Fibroblast of gingiva (primary cell): ENCODE measurements around the gene JUN.
A peak's percentile ranks its signal among the peaks of the same experiment; 100 is the strongest.

Experiments used
- DNase-seq: peaks from one replicate; pipeline ENCODE4 v3.0.0-alpha.2; 2011; ENCODE audit warnings: low read depth

The JUN gene

GRCh38 chr1:58783993-58784757, at the start of gene JUN:
Gene JUN (minus strand): TSS chr1:58784047. CDS start chr1:58783070, 977 bp downstream.
- DNase-seq: peak; percentile 100

- DNase-seq: no peak
Measured at GRCh38 chr1:58833166-58833565, 49.3 kb upstream of the JUN start.

GRCh38 chr1:58830291-58830690, 46.4 kb upstream of the JUN start:
- DNase-seq: no peak

DNA sequence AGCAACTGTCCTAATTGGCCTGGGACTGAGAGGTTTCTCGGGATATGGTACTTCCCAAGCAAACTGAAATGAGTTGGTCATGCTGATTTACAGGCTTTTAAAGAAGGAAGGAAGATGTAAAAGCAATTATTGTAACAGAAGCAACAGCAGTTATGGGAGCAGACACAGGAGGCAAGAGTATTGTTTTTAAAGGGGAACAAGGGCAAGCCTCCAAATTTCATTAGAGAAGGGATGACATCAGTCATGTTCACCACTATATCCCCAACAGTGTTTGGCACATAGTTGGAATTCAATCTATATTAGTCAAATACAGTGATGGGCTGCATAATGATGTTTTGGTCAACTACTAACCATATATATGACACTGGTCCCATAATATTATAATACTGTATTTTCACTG, 46.0 kb upstream of the JUN start:
- DNase-seq: no peak

DNA sequence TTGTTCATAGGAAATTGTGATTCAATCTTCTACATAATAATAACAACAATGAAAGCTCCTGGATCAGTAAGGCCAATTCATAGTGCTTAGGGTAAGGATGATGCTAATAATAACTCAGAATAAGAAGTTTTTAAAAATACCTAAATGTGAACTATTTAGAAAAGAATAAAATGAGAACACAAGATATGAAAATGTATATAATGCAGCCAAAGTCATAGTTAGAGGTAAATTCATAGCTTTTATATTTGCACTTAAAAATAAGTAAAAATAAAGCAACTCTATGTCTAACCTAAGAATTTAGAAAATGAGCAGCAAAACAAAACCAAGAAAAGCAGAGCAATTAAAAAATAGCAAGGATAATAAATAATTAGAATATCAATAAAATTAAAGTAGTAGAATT, 43.5 kb upstream of the JUN start:
- DNase-seq: no peak

GRCh38 chr1:58824753-58825389, 41.0 kb upstream of the JUN start:
- no peak for DNase-seq

GRCh38 chr1:58823481-58824010, 39.7 kb upstream of the JUN start:
- no peak for DNase-seq

- DNase-seq: no peak
Measured at GRCh38 chr1:58821309-58821708, 37.5 kb upstream of the JUN start.

DNA sequence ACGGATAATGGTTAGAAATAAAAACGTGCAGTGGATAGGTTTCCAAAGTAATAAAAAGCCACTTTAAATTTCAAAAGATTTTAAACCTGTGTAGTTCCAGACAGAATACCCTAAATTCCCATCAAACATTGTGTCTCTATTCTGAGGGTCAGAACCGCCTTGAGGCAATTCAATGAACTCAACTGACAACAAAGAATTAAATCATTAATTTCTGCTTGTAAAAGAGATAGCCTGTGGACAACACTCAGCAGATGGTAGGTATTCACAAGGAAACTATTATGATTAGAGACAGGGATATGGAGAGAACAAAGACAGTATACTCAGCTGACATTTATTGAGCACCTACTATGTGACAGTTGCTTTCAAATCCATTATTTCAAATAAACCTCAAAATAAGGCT, 35.1 kb upstream of the JUN start:
- DNase-seq: no peak

DNA sequence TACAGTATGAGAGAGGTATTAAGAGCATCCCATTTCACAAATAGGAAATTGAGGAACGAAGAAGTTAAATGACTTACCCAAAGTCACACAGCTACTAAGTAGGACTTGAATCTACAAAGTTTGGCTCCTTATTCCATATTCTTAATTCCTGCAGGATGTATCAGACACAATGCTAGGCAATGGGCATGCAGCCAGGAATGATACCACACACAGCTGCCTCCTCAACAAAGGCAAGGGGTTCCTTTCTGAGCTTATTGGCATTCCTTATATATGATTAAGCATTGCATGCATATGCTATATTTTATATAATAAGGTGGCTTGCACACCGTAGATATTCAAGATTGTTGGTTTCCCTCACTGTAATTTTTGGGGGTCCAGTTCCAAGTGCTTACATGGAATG, 34.2 kb upstream of the JUN start:
- peak; percentile 58 for DNase-seq

GRCh38 chr1:58816747-58817221, 32.9 kb upstream of the JUN start:
- no peak for DNase-seq

DNA sequence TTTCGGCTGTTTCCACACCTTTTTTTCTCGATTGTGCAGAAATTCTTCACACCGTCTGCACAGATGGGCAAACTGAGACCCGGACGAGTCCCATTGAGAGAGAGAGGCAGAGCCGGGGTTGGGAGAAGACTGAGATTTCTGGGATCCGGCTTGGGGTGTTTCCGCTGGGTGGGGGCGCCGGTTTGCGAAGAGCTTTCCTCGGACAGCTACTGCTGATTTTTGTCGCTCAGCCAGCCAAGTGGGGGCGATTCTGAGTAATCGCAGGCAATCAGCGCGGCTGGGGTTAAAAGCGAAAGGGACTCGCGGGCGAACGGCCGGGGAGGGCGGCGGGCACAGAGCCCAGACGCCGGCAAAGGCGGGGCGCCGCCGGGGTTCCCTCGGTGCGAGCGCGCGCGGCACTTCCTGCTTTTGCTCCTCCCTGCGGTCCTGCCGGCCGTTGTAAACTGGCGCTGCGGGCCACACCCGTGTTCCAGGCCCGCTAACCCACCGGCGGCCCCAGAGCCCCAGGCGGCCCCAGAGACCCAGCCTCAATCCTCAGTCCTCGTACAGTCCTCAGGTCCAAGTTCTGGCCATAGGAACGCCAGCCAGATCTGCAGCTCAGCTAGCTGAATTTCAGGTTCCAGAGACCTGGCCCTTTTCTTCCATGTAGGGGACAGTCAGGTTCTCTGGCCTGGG, 32.4 kb upstream of the JUN start:
- peak; percentile 90 for DNase-seq

DNA sequence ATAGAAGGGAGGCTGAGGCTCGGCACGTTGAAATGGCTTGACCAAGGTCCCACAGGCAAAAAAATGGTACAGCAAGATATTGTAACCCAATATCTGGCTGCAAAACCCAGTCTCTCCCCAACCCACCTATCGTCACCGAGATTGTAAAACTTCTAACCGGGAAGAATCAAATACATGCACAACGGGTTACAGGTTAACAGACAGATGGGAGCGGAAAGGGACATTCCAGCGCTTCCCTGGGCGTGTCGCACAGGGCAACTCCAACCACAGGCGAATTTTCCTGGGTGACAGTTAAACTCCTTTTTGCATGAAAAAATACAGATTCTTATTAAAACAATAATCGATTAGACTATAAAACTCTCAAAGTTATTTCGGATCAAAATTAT, 31.8 kb upstream of the JUN start:
- no peak for DNase-seq

- peak; percentile 88 for DNase-seq
Measured at GRCh38 chr1:58815069-58815685, 31.3 kb upstream of the JUN start.

DNA sequence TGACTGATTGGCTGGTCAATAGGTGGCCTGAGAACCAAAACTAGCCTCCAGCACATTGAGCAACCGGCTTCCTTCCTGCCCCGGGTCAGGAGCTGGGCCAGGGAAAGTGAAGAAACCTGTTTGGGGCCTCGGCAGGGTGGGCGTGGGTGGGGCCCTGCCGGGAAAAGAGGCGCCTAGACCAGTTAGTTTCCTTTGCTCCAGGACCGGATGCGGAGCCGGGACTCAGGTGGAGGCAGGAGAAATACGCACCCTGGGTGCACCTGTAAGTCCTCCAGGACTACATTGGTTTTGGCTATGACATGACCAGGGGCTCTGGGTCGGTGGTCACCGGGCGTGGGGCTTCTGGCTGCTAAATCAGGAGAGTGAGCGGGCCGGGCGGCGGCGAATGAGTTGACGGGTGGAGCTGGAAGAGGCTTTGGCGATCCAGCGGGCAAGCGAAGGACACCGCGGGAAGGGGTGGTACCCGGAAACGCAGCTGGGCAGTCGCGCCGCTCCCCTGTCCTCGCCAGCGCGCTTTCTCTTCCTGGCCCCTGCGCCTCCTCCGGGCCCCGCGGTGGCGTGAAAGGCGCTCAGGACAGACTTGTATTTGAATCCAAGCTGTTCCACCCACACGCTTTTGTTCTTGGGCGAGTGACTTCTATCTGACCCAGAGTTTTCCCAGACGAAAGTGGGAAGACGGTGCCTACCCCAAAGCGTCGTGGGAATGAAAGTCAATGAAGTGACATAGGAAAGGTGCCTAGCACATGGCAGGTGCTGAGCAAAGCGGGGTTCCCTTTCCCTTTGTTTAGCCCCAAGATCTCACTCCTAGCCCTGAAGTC, 30.6 kb upstream of the JUN start:
- no peak for DNase-seq

- no peak for DNase-seq
Measured at GRCh38 chr1:58813801-58814200, 30.0 kb upstream of the JUN start.

DNA sequence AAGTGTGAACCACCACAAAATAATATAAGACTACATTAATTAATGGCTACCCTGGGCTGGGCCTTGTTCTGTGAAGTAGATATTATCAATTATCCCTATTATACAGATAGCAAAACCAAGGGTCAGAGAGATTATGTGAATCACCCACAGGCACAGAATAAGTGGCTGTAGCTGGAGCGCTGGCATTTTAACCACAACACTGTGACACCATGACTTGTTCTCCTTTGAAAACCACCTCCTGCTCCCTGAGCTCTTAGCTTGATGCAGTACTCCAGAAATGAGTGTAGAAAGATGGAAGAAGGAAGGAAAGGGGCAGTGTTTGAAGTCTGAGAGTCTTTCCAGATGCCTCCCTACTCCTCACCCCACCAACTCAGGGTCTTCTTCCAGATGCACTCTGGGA, 29.5 kb upstream of the JUN start:
- DNase-seq: no peak

- no peak for DNase-seq
Measured at GRCh38 chr1:58812926-58813325, 29.1 kb upstream of the JUN start.

GRCh38 chr1:58812468-58812867, 28.6 kb upstream of the JUN start:
- no peak for DNase-seq

- DNase-seq: no peak
Measured at GRCh38 chr1:58811303-58811702, 27.5 kb upstream of the JUN start.

DNA sequence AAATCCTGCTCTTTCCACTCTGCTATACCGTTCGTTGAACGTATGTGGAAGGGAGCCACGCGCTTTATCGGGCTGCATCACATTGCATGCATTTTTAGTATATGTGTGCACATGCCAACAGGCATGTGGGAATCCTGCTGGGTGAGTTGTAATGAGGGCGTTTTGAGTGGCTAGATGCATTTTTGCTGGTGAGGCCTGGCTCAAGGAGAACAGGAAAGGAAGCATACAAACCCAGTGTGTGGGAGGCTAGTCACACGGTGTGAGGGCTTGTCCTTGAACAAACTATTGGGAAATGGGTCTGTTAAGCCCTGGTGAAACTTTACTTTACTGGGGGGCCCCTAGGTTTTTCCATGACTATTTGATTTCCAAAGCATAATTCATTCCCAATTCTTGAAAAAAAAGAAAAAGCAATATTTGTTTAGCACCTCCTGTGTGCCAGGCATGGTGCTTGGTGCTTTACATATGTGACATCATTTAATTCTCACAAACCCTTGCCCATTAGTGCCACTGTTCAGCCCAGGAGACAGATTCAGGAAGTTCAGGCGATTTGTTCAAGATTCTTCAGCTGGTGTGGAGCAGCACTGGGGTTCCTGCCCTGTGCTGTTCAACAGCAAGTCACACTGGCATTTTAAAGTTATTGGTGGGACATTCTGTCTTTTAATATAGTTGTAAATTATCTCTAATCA, 25.6 kb upstream of the JUN start:
- peak; percentile 56 for DNase-seq
